HG02852 (cell line): ENCODE data around the gene UBE2L5.

Experiments used
- ATAC-seq: cut with Tn5 transposase; IDR thresholded peaks from one replicate; pipeline ENCODE4 v1.9.1; 2021; ENCODE audit warnings: mild to moderate bottlenecking, moderate library complexity; ENCODE audit not compliant: unreplicated experiment

The UBE2L5 gene

GRCh38 chr13:30404207-30404606 lies 18.1 kb upstream of the UBE2L5 start:
- ATAC-seq: no peak

GRCh38 chr13:30406779-30407416 lies 15.4 kb upstream of the UBE2L5 start:
- no peak for ATAC-seq

- peak; percentile 94 for ATAC-seq
Observed at GRCh38 chr13:30408319-30409101, 13.8 kb upstream of the UBE2L5 start.

- no peak for ATAC-seq
Observed at GRCh38 chr13:30409886-30410704, 12.2 kb upstream of the UBE2L5 start.

- no peak for ATAC-seq
Observed at GRCh38 chr13:30410705-30411125, 11.6 kb upstream of the UBE2L5 start.

GRCh38 chr13:30412346-30412745 lies 9.9 kb upstream of the UBE2L5 start:
- no peak for ATAC-seq

- ATAC-seq: no peak
Observed at GRCh38 chr13:30413842-30414241, 8.5 kb upstream of the UBE2L5 start.

GRCh38 chr13:30415430-30416030 lies 6.8 kb upstream of the UBE2L5 start:
- peak; percentile 77 for ATAC-seq

- no peak for ATAC-seq
Observed at GRCh38 chr13:30416471-30416870, 5.8 kb upstream of the UBE2L5 start.

GRCh38 chr13:30418075-30418716 lies 4.1 kb upstream of the UBE2L5 start:
- ATAC-seq: no peak

- no peak for ATAC-seq
Observed at GRCh38 chr13:30418717-30419459, 3.4 kb upstream of the UBE2L5 start.

GRCh38 chr13:30421093-30422053 lies 920 bp upstream of the UBE2L5 start:
- peak; percentile 39 for ATAC-seq

GRCh38 chr13:30423891-30424290 lies 1.6 kb downstream of the UBE2L5 start:
- no peak for ATAC-seq

- ATAC-seq: no peak
Observed at GRCh38 chr13:30429235-30429634, 6.9 kb downstream of the UBE2L5 start.

- ATAC-seq: peak; percentile 72
Observed at GRCh38 chr13:30429721-30430694, 7.7 kb downstream of the UBE2L5 start.

GRCh38 chr13:30431269-30431940 lies 9.1 kb downstream of the UBE2L5 start:
- no peak for ATAC-seq

- no peak for ATAC-seq
Observed at GRCh38 chr13:30435911-30436451, 13.7 kb downstream of the UBE2L5 start.
